CD8-positive, alpha-beta memory T cell (primary cell): Measurements from ENCODE around the gene IFNG. TPM values are rescaled to one million over a fixed set of nuclear protein-coding genes. Genes with fewer than 3 reads are reported as not detected.
A peak's percentile ranks its signal among the peaks of the same experiment; 100 is the strongest.

Experiments used
- CTCF ChIA-PET: fragments of 350-600 bp; sonication (Branson Sonifier 250); formaldehyde crosslinking; loops from one replicate; lab custom pipeline; 2021; ENCODE audit warnings: antibody characterized with exemption; lab: Charles Lee
- POLR2A ChIA-PET: fragments of 350-600 bp; sonication (Branson Sonifier 250); formaldehyde crosslinking; loops from one replicate; lab custom pipeline; 2021; ENCODE audit warnings: antibody characterized with exemption; lab: Charles Lee
- DNase-seq, 5 donors: peaks; one replicate each; pipeline versions ENCODE4 v3.0.0 to v3.0.0-alpha.2; 2020 to 2022; ENCODE audit warnings: mixed read lengths in 1 of 5
- H3K27ac ChIP-seq: one replicate; pipeline ENCODE4 v1.7.0; 2013; ENCODE audit warnings: low read depth, mild to moderate bottlenecking, low read length, moderate library complexity
- H3K27me3 ChIP-seq: 2 replicates; pipeline ENCODE4 v1.7.0; 2013; ENCODE audit warnings: low read length, mild to moderate bottlenecking; ENCODE audit not compliant: insufficient read depth, poor library complexity, severe bottlenecking
- H3K36me3 ChIP-seq: 2 replicates; pipeline ENCODE4 v1.7.0; 2013; ENCODE audit warnings: mild to moderate bottlenecking, low read length, moderate library complexity; ENCODE audit not compliant: insufficient read depth
- H3K4me1 ChIP-seq: 2 replicates; pipeline ENCODE4 v1.7.0; 2013; ENCODE audit warnings: mild to moderate bottlenecking, low read length, moderate library complexity; ENCODE audit not compliant: insufficient read depth
- H3K4me3 ChIP-seq: 2 replicates; pipeline ENCODE4 v1.7.0; 2013; ENCODE audit warnings: mild to moderate bottlenecking, low read length
- H3K9me3 ChIP-seq: 2 replicates; pipeline ENCODE4 v1.7.0; 2013; ENCODE audit warnings: mild to moderate bottlenecking, low read length
- H3K27ac Mint-ChIP-seq, 8 donors: one replicate each; pipeline ENCODE4 v1.8.0; 2020 to 2021; ENCODE audit warnings: mixed read lengths in 8 of 8, mild to moderate bottlenecking in 6 of 8, inconsistent platforms in 3 of 8, moderate library complexity in 3 of 8
- H3K27me3 Mint-ChIP-seq, 2 donors: one replicate each; pipeline ENCODE4 v1.8.0; 2020 to 2021; ENCODE audit warnings: mixed read lengths in 2 of 2, mild to moderate bottlenecking in 1 of 2, moderate library complexity in 1 of 2
- H3K36me3 Mint-ChIP-seq, 3 donors: one replicate each; pipeline ENCODE4 v1.8.0; 2020 to 2021; ENCODE audit warnings: mixed read lengths in 3 of 3, inconsistent platforms in 1 of 3, mild to moderate bottlenecking in 1 of 3
- H3K4me1 Mint-ChIP-seq, 3 donors: one replicate each; pipeline ENCODE4 v1.8.0; 2020 to 2021; ENCODE audit warnings: mixed read lengths in 3 of 3, inconsistent platforms in 1 of 3, mild to moderate bottlenecking in 1 of 3
- H3K4me3 Mint-ChIP-seq, 7 donors: one replicate each; pipeline ENCODE4 v1.8.0; 2020 to 2021; ENCODE audit warnings: mixed read lengths in 7 of 7, mild to moderate bottlenecking in 6 of 7, moderate library complexity in 4 of 7, inconsistent platforms in 2 of 7
- H3K9me3 Mint-ChIP-seq, 5 donors: one replicate each; pipeline ENCODE4 v1.8.0; 2020 to 2022; ENCODE audit warnings: mixed read lengths in 5 of 5, mild to moderate bottlenecking in 3 of 5, moderate library complexity in 2 of 5, inconsistent platforms in 1 of 5
- polyA plus RNA-seq: library from polyadenylated mRNA; unstranded; fragments of 300-500 nt; fragmentation: Illumina TruSeq; gene quantifications from one replicate; pipeline ENCODE4 v1.2.3, GENCODE V29; 2021
- total RNA-seq, 2 experiments: library from RNA; stranded (reverse); gene quantifications; one replicate each; pipeline ENCODE4 v1.2.3, GENCODE V29; 2021

The IFNG gene
- total and polyA plus RNA-seq, 3 experiments from 2014 or later, result 7.3 to 427 (median 408) TPM

DNA sequence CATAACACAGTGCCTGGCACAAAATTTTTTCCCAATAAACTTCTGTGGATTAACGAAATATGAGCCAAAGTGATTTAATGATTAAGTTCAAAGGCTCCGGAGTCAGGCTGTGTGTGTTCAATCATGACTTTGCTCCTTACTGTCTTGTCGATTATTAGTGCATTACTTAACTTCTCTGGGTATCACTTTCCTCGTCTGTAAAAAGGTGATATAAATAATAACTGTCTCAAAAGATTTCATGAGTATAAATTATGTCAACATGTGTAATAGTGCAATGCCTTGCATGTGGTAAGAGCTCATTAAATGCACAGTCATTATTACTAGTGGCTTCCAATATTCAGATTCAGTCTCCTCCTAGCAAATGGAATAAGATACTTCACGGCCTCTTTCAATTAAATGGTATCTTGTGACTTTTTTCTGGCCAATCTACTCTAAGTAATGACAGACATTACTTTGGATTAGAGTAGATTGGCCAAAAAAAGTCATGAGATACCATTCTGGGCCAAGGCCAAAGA, 6.8 kb upstream of the IFNG start:
- Histone ChIP-seq H3K4me3 (no peak overlapping the region), H3K27me3 (no peaks in the 10 kb centered on the region), H3K36me3 (no peaks in the 10 kb centered on the region), H3K27ac (no peak overlapping the region), H3K9me3 (no peaks in the 10 kb centered on the region), H3K4me1 (no peaks in the 10 kb centered on the region)
- no peak overlapping the region for H3K27ac Mint-ChIP-seq
- no peaks in the 10 kb centered on the region for H3K9me3 Mint-ChIP-seq
- no peak overlapping the region for H3K4me3 Mint-ChIP-seq
- peaks cover 0 to 3% (median 0%) of the 10 kb centered on the region in 3 donors for H3K36me3 Mint-ChIP-seq
- ChIA-PET POLR2A (no interaction called here), CTCF (interaction anchor here (1.0 to 1.1 kb wide), 2 partner anchors 53 to 126 kb away, joined by 3 read pairs; no protein-coding TSS in a partner anchor)
- DNase-seq, result no peak
- no peaks in the 10 kb centered on the region for H3K27me3 Mint-ChIP-seq
- H3K4me1 Mint-ChIP-seq, result peaks cover 23 to 28% (median 24%) of the 10 kb centered on the region in 3 donors

DNA sequence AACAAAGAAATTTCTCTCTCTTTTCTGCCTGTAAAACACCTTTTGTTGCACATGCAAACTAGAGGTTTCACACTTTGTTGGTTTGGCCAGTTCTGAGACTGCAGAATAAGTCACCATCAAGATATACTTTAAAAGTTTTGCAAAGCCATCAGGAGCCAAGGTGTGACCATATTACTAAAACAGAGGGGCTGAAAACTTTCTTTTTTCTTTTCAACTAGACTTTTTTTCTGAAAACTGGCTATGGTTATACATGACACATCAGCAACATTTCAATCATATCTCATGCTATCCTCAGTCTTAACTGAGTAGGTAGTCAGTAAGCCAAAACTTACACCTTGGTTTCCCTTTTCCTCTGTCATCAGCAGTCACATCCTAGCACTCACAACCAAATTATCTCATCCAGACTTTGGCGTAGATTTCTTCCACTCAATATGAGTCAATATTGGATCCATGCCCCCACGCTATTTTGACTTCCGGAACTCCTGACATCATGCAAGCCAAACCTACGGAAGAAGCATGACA, 4.1 kb upstream of the IFNG start:
- Histone ChIP-seq H3K36me3 (no peaks in the 10 kb centered on the region), H3K4me1 (no peaks in the 10 kb centered on the region), H3K27ac (no peak overlapping the region), H3K4me3 (no peak overlapping the region), H3K27me3 (no peaks in the 10 kb centered on the region), H3K9me3 (no peaks in the 10 kb centered on the region)
- ChIA-PET CTCF (no interaction called here), POLR2A (interaction anchor here (0.6 kb wide), 1 partner anchor 62 kb away, joined by 3 read pairs; no protein-coding TSS in a partner anchor)
- Mint-ChIP-seq H3K4me1 (peaks cover 40 to 50% (median 47%) of the 10 kb centered on the region in 3 donors), H3K27ac (peak overlapping the region in 7 of 8 donors; percentile 4 to 79 (median 47)), H3K9me3 (no peaks in the 10 kb centered on the region), H3K36me3 (peaks cover 0 to 3% (median 0%) of the 10 kb centered on the region in 3 donors), H3K4me3 (peak overlapping the region; percentile 25 to 70 (median 62)), H3K27me3 (peaks cover 0 to 2% of the 10 kb centered on the region in 2 donors)
- DNase-seq, result peak in 1 of 5 donors; percentile 14

DNA sequence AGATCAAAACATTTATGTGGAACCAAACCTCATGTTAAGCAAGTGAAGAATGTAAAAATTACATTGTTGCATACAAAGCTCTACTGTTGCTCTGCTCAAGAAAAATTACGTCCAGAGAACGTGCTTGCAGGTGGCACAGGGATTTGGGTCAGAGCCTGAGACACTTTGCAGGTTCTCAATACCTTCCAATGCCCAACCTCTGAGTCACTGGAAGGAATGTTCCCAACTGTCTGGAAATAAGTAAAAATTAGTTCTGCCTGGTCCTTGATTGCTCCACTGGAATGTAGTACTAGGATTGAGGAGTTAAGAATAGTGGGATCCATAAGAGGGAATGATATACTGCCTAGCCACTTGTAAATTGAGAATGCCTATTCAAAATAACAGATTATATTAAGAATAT, 2.8 kb upstream of the IFNG start:
- H3K36me3 ChIP-seq, result no peaks in the 10 kb centered on the region
- no peaks in the 10 kb centered on the region for H3K9me3 ChIP-seq
- no peak overlapping the region for H3K4me3 ChIP-seq
- H3K27ac ChIP-seq, result no peak overlapping the region
- DNase-seq, result no peak
- Mint-ChIP-seq H3K4me3 (no peak overlapping the region), H3K27ac (no peak overlapping the region), H3K4me1 (peaks cover 49 to 63% (median 59%) of the 10 kb centered on the region in 3 donors), H3K9me3 (no peaks in the 10 kb centered on the region), H3K36me3 (peaks cover 0 to 3% (median 2%) of the 10 kb centered on the region in 3 donors), H3K27me3 (peaks cover 0 to 2% of the 10 kb centered on the region in 2 donors)
- ChIA-PET CTCF (no interaction called here), POLR2A (no interaction called here)
- no peaks in the 10 kb centered on the region for H3K27me3 ChIP-seq
- H3K4me1 ChIP-seq, result peaks cover 8% of the 10 kb centered on the region

DNA sequence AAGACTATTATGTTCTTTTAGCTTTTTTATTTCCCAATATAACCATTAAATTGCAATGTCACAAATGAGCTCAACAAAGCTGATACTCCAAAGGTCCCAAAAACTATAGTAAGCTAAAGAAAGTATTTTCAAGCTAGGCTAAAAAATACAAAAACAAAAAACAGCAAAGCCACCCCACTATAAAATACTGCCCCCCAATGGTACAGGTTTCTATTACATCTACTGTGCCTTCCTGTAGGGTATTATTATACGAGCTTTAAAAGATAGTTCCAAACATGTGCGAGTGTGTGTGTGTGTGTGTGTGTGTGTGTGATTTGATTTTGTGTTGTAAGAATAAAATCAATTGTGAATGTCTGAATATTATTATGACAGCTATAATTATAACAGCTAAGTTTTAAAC, 1.1 kb downstream of the IFNG start:
- H3K4me1 Mint-ChIP-seq, result peaks cover 55 to 75% (median 75%) of the 10 kb centered on the region in 3 donors
- peaks cover 0 to 19% (median 10%) of the 10 kb centered on the region in 3 donors for H3K36me3 Mint-ChIP-seq
- no peak overlapping the region for H3K4me3 ChIP-seq
- peaks cover 18% of the 10 kb centered on the region for H3K4me1 ChIP-seq
- no peaks in the 10 kb centered on the region for H3K27me3 ChIP-seq
- no peaks in the 10 kb centered on the region for H3K9me3 ChIP-seq
- no peaks in the 10 kb centered on the region for H3K36me3 ChIP-seq
- no peaks in the 10 kb centered on the region for H3K9me3 Mint-ChIP-seq
- ChIA-PET CTCF (interaction anchor here (0.6 to 4.3 kb wide), 35 partner anchors 10 to 802 kb away, joined by 3 to 34 read pairs (median 4); no protein-coding TSS in a partner anchor), POLR2A (interaction anchor here (0.5 to 1.7 kb wide), 8 partner anchors 36 to 890 kb away, joined by 3 to 13 read pairs (median 3); no protein-coding TSS in a partner anchor)
- H3K27ac ChIP-seq, result no peak overlapping the region
- peak overlapping the region in 4 of 8 donors; percentile 61 to 84 (median 71) for H3K27ac Mint-ChIP-seq
- peak overlapping the region; percentile 44 to 89 (median 61) for H3K4me3 Mint-ChIP-seq
- peaks cover 0 to 3% of the 10 kb centered on the region in 2 donors for H3K27me3 Mint-ChIP-seq
- peak in 2 of 5 donors; percentile 26 to 56 for DNase-seq

- POLR2A ChIA-PET, result no interaction called here
- Mint-ChIP-seq H3K36me3 (peaks cover 0 to 27% (median 16%) of the 10 kb centered on the region in 3 donors), H3K27ac (peak overlapping the region in 7 of 8 donors; percentile 4 to 89 (median 47)), H3K4me3 (peak overlapping the region; percentile 2 to 89 (median 59)), H3K4me1 (peaks cover 45 to 68% (median 65%) of the 10 kb centered on the region in 3 donors), H3K9me3 (no peaks in the 10 kb centered on the region), H3K27me3 (peaks cover 0 to 3% of the 10 kb centered on the region in 2 donors)
- CTCF ChIA-PET, result interaction anchor here (0.9 to 4.3 kb wide), 13 partner anchors 12 to 801 kb away, joined by 3 to 34 read pairs (median 4); no protein-coding TSS in a partner anchor
- Histone ChIP-seq H3K27ac (no peak overlapping the region), H3K27me3 (no peaks in the 10 kb centered on the region), H3K4me1 (peaks cover 18% of the 10 kb centered on the region), H3K36me3 (no peaks in the 10 kb centered on the region), H3K4me3 (peak overlapping the region; percentile 3), H3K9me3 (no peaks in the 10 kb centered on the region)
- DNase-seq, result peak in 1 of 5 donors; percentile 51
Observed at GRCh38 chr12:68157380-68157779, 2.2 kb downstream of the IFNG start.

DNA sequence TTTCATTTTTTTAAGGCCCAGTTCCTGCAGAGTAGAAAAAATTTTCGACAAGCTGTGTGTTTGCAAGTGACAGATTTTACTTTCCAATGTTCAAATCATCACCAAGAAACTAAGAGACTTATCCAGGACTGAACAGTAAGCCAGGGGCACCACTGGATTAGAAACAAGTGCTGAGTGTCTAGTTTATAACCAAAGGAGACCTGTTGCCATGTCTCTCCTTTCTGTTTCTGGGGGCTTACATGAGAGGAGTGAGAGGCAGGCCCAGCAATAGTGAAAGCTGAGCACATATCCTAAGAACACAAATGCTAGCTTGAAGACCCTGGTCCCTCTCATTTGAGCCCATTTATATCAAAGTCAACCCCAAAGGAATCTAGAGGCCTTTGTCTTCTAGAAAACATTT, 2.9 kb downstream of the IFNG start:
- no peaks in the 10 kb centered on the region for H3K36me3 ChIP-seq
- POLR2A ChIA-PET, result no interaction called here
- peak overlapping the region; percentile 8 to 89 (median 59) for H3K4me3 Mint-ChIP-seq
- CTCF ChIA-PET, result interaction anchor here (1.0 to 4.3 kb wide), 6 partner anchors 19 to 118 kb away, joined by 3 to 34 read pairs (median 4); no protein-coding TSS in a partner anchor
- no peak overlapping the region for H3K27ac ChIP-seq
- peak overlapping the region in 3 of 8 donors; percentile 2 to 59 (median 15) for H3K27ac Mint-ChIP-seq
- peaks cover 43 to 66% (median 60%) of the 10 kb centered on the region in 3 donors for H3K4me1 Mint-ChIP-seq
- peaks cover 18% of the 10 kb centered on the region for H3K4me1 ChIP-seq
- no peak overlapping the region for H3K4me3 ChIP-seq
- no peaks in the 10 kb centered on the region for H3K27me3 ChIP-seq
- no peaks in the 10 kb centered on the region for H3K9me3 Mint-ChIP-seq
- H3K27me3 Mint-ChIP-seq, result peaks cover 0 to 3% of the 10 kb centered on the region in 2 donors
- no peak for DNase-seq
- H3K36me3 Mint-ChIP-seq, result peaks cover 0 to 28% (median 18%) of the 10 kb centered on the region in 3 donors
- no peaks in the 10 kb centered on the region for H3K9me3 ChIP-seq

DNA sequence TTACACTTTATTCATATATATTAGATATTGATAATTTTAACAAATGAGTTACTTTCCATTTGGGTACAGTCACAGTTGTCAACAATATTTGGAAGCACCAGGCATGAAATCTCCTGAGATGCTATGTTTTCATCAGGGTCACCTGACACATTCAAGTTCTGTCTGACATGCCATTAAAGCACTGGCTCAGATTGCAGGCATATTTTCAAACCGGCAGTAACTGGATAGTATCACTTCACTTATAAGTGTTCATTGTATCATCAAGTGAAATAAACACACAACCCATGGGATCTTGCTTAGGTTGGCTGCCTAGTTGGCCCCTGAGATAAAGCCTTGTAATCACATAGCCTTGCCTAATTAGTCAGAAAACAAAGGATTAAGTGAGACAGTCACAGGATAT, 4.8 kb downstream of the IFNG start:
- Histone ChIP-seq H3K36me3 (no peaks in the 10 kb centered on the region), H3K27me3 (no peaks in the 10 kb centered on the region), H3K27ac (no peak overlapping the region), H3K9me3 (no peaks in the 10 kb centered on the region), H3K4me1 (peaks cover 18% of the 10 kb centered on the region), H3K4me3 (no peak overlapping the region)
- Mint-ChIP-seq H3K9me3 (no peaks in the 10 kb centered on the region), H3K4me1 (peaks cover 37 to 61% (median 52%) of the 10 kb centered on the region in 3 donors), H3K27me3 (peaks cover 0 to 3% of the 10 kb centered on the region in 2 donors), H3K4me3 (no peak overlapping the region), H3K27ac (peak overlapping the region in 1 of 8 donors; percentile 14), H3K36me3 (peaks cover 0 to 31% (median 18%) of the 10 kb centered on the region in 3 donors)
- no peak for DNase-seq
- CTCF ChIA-PET, result interaction anchor here (1.1 kb wide), 1 partner anchor 114 kb away, joined by 3 read pairs; no protein-coding TSS in a partner anchor
- POLR2A ChIA-PET, result no interaction called here
